DOHH2 (cell line): ENCODE data around the gene DGKZ.

Source experiments
- CTCF ChIP-seq: fragments of 200-600 bp; sonication (generic); IDR thresholded peaks from one replicate; pipeline ENCODE4 v1.5.1; 2014; ENCODE audit warnings: antibody characterized with exemption, mild to moderate bottlenecking, low read depth, low read length; ENCODE audit not compliant: poor library complexity, severe bottlenecking
- EZH2phosphoT487 ChIP-seq: fragments of 200-600 bp; sonication (generic); IDR thresholded peaks from 2 replicates; pipeline ENCODE4 v1.6.1; 2017; ENCODE audit warnings: borderline replicate concordance, mild to moderate bottlenecking, antibody characterized with exemption, low read length, moderate library complexity, mixed read lengths

GRCh38 chr11:46370253-46370652 is 23.0 kb downstream of the DGKZ start:
- TF ChIP-seq CTCF: no peak
- no peak for TF ChIP-seq EZH2phosphoT487
